Stimulated activated CD8-positive, alpha-beta memory T cell treated with anti-CD3 and anti-CD28 coated beads, Interleukin-12 subunit alpha, Interleukin-12 subunit beta, amount 100 ng/mL, for 4 hours (primary cell): ENCODE results near the gene ENTR1.
"Not testable (repeated sequence)": the region's sequence is repeated elsewhere in the genome, so short reads cannot be mapped to it uniquely, and the experiment has no call there.

ENCODE experiments used
- DNase-seq: peaks from one replicate; pipeline ENCODE4 v3.0.0-alpha.2; 2020; ENCODE audit warnings: low read depth

ENTR1 gene

DNA sequence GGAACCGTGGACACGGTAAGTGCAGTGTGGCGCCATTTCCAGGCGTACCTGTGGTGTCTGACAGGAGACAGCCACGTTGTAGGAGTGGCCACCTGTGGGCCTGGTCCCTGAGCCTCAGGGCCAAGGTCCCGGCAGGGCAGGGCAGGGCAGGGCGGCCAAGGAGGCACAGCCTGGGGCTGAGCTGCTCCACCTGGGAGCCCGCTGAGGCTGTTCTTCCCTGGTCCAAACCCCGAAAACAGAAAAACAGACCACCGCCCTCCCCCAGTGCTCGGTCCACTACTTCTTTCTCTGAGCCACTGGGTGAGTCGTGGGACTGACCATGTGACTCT is 8.6 kb upstream of the ENTR1 start:
- no peak for DNase-seq

DNA sequence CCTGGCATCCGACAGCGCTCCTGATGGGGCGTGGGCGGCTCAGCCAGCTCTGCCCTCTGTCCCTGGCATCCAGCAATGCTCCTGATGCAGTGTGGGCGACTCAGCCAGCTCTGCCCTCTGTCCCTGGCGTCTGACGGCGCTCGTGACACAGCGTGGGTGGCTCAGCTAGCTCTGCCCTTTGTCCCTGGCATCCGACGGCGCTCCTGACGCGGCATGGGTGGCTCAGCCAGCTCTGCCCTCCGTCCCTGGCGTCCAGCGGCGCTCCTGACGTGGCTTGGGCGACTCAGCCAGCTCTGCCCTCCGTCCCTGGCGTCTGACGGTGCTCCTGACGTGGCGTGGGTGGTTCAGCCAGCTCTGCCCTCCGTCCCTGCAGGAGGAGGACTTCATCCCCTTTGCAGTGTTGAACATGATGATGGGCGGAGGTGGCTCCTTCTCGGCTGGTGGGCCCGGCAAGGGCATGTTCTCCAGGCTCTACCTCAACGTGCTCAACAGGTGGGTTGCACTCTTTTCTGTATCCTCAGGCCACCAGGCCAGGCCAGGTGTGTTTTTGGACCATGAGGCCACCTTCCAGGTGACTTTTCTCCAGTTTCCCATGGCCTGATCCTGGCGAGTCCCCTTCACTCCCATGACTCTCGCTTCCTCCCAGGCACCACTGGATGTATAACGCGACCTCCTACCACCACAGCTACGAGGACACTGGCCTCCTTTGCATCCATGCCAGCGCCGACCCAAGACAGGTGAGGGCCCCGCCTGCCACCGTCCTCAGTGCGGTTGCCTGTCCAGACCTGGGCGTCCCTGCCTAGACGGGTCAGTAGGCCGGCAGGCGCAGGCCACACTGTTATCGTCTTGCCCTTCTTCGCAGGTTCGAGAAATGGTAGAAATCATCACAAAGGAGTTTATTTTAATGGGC is 8.0 kb upstream of the ENTR1 start:
- no peak for DNase-seq

DNA sequence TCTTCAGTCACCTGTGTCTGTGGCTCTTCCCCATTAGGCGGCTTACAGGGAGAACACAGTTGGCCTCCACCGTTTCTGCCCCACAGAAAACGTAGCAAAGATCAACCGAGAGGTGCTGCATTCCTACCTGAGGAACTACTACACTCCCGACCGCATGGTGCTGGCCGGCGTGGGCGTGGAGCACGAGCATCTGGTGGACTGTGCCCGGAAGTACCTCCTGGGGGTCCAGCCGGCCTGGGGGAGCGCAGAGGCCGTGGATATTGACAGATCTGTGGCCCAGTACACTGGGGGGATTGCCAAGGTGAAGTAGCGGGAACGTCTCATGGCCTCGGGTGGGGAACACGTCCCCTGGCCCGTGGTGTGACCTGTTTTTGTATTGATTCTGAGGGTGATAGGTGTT is 6.5 kb upstream of the ENTR1 start:
- no peak for DNase-seq

DNA sequence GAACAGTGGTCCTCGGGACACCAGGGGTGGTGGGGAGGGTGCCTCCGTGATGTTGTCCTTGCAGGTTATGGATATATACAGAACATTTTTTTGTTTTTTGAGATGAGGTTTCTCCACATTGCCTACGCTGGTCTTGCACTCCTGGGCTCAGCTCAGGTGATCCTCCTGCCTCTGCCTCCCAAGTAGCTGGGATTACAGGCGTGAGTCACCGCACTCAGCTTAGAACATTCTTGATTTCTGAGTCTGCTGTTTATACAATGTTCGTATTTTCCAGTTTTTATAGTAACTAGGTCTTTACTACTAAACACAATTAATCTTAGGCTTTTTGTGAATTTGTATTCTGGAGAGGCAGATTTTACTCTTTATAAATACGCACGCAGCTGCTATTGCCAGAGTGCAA is 6.0 kb upstream of the ENTR1 start:
- DNase-seq = no peak

DNA sequence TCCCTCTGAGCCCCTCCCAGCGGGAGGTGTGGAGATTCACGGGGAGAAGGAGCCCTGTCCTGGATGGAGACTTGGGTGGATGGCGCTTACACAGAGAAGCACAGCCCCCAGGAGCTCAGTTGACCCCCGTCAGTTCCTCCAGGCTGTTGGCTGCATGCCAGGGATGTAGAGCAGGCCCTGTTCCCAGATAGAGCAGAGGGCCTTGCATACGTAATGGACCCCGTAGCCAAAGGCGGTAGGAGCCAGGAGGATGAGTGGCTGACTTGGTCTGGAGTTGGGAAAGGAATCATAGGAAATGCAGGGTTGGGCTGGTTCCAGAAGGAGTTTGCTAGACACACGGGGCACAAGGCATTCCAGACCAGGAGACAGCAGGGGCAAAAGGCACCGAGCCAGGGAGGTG is 2.5 kb upstream of the ENTR1 start:
- DNase-seq = no peak

DNA sequence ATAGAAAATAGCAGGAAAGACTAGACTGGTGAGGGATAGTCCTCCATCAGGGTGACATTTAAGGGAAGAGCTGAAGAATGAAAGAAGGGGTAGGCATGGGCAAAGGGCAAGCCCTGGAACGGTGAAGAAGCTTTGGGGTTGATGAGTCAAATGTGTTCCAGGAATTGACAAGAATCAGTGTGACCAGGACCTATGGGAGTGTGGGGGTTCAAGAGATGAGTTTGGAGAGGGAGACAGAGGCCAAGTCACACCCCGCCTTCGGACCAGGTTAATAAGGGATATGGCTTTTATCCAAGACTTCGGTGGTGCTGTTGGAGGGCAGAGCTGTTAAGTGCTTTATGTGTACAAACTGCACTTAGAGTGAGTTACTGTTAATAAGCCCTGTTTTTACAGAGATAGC is 964 bp upstream of the ENTR1 start:
- no peak for DNase-seq

DNA sequence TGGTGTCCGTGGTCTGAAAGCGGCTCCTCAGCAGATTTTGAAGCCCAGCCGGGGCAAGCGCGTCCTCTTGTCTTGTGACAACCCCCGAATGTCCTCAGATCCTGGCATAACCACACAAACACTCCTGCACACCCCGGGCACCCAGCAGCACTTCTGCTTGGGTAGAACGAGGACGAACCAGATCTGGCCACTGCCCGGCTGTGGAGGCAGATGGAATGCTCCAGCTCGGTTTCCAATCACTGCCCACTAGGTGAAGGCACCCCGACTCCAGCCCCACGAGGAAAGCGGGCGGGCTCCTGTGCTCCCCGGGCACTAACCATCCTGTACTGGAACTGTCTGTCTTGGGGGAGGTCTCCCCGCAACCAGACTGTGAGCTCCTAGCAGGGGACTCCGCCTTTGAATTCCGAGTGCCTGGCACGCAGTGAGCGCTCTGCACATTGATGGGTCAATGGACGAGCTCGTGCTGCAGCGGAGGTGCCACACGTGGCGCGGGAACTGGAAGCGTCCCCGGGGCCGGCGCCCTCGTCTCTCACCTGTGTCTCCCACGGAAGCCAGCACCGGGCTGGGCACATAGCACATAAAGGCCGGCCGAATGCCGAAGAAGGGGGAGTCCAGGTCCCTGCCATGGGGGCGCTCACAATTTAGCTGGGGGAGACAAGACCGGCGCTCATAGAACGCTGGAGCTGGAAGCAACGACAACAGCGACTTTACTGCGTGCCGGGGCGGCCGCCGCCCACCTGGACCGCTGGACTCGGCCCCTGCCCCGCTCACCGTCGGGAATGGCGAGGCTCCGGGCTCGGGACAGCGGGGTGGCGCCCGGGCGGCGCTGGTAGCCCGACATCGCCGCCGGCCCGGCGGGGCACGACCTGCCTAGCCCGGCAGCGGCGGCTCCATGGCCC is 608 bp downstream of the ENTR1 start:
- peak; percentile 22 for DNase-seq

DNA sequence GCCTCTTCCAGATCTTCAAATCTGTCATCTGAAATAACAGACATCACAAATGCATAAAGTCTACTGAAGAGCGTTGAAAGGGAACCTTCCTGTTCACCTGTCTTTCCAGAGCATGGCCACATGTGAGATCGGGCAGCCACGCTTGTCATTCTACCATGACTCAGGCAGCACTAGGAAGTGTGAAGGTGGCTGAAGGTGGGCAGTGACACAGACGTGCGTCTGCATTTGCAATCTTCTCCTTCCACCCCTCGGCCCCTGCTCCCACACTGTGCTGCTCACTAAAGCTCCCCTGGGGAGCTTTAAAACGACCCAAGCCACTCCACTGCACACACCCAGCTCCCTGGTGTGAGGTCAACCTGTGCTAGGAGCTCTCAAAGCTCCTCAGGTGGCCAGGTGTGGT is 2.5 kb downstream of the ENTR1 start:
- no peak for DNase-seq

DNA sequence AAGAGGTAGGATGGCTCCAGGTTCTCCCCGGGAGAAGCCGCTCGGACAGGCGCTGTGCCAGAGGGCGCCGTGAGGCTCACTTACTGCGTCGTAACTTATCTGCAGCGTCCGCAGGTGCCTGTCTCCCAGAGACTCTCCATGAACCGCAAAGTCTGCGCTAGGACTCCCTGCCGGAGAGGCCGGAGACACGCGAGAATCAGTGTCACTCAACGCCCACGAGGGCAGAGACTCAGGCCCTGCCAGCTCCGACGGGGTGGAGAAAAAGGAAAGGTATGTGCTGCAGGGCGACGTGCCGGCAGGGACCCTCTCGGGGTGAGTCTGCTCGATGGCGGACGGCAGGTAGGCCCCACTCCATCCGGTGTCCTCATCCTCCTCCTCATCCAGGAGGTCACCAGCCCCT is 3.4 kb downstream of the ENTR1 start:
- DNase-seq = not testable (repeated sequence)

DNA sequence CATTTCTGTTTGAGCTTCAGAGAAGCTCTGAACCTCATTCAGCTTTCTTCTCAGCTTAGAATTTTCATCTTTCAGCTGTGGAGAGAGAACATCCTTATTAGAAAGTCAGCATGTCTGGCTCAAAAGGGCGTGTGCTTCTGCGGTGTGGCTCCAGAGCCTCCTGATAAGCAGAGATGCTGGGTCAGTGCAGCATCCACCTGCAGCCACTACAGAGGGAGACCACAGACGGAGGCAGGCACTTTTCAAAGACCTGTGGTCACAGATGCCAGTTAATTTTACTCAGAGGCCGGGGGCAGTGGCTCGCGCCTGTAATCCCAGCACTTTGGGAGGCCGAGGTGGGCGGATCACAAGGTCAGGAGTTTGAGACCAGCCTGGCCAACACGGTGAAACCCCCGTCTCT is 4.5 kb downstream of the ENTR1 start:
- DNase-seq = not testable (repeated sequence)

DNA sequence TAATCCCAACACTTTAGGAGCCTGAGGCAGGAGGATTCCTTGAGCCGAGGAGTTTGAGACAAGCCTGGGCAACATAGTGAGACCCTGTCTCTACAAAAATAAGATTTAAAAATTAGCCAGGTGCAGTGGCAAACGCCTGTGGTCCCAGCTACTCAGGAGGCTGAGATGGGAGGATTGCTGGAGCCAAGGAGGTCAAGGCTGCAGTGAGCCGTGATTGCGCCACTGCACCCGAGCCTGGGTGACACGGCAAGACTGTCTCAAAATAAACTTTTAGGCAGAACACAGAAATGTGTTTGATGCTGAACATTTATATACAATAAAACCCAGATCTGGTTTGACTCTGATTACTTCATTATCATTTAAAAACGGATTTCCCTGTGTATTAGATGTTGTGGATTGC is 4.9 kb downstream of the ENTR1 start:
- DNase-seq = no peak

DNA sequence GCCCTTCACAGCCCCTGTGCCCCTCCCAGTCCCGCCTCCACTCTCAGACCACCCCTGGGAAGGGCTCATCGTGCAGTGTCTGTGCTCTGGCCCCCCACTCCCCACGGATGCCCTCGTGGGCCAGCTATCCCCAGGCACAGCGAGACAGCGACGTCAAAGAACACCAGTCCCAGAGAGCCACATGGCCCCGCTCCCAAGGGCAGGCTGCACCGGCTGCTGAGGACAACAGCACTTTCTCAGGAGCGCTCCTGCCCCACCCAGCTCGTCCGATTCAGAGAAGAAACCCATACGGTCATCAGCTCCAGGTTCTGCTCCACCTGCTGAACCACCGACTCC is 5.6 kb downstream of the ENTR1 start:
- DNase-seq = no peak

DNA sequence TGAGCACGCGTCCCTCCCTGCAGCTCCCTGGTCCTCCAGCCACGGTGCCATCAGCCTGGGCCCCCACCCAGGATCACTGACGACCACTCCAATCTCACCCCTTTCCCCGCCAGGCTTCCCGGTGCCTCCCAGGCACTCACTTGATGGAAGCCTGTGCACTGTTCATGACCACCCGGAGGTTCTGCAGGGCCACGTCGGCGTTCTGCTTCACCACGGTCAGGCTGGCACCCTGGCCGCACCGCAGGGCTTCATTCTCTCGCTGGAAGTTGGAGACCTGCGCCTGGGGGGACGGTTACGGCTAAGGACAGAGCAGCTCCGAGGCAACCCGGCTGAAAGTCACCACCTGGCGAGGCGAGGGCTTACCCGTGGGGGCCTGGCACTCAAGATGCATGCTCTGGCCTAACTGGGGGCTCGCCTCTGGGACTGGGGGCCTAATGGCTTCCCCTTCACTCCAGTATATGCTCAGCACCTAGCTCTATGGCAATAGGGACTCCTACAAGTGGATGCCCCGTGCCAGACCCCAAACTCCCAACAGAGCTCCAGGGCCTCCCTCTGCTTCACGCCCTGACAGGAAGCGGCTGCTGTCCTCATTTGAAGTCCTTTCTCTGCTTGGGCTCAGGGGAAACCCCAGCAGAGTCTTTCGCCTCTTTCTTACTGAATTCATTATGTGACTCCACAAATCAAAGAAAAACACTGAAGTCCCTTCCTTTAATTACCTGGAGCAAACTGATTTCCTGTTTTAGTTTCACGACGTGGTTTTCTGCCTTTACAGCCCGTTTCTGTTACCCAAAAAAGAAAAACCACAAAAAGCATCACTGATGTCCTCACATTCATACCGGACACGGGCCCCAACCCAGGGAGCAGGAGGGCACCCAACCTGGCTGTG is 6.3 kb downstream of the ENTR1 start:
- DNase-seq = no peak

DNA sequence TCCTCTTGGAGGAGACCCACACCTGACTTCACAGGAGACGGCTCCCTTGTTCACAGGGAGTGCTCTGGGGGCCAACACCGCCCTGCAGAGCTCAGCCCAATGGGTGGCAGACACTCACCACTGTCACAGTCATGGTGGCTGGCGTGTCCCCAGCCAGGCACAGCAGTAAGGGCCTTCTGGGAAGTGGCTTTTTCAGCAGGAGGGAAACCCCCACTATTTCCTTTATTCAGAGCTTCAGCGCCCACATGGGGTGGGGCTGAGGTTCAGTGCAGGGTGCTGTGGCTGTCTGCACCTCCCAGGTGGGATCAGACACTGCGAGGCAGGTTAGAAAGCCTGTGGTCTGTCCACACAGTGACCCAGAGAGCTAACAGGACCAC is 6.9 kb downstream of the ENTR1 start:
- DNase-seq = peak; percentile 61

DNA sequence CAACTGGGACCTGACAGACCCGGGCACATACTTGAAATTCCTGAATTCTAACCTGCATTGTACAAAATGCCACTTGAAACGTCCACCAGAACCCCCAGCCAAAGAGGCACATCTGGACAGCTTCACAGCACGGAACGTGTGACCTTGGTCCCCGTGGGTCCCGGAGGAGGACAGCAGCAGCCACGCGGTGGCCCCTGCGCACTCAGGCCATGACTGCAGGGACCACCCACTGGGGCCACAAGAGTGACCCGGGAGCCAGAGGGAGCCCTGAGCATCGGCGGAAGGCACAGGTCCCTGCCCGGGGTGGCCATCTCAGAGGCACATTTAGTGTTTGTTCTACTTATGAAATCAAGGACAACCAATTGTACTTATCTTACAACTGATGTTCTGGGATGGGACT is 8.3 kb downstream of the ENTR1 start:
- DNase-seq = no peak

DNA sequence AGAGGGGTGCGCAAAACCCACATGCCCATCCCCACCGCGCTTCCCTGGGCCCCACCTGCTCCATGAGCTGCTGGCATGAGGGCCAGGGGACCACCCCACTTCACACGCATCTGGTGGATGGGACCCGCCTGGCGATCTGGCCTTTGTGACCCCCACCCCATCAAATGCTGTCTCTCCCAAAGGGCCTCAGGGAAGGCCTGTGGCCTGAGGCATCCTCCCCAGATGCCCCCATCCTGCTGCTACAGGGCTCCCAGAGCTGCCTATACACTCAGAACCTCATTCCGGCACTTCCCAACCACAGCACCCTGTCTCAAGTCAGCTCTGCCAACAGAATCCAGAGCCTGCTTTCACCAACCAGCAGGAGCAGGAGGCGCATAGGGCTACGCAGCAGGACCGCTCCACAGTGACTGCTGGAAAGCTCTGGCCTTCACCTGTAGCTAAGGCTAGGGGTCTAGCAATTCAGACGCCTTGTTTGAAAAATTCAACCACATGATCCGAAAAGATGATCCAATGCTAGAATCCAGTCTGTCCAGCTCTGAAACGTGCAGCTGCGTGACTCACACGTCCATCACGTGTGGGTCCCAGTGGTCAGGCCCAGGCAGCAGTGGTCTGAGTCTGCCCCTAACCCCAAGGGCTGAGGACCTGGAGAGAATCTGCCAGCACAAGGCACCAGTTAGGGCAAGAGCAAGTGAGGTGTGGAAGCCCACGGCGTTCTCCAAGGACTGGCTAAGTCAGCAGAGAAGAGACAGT is 9.1 kb downstream of the ENTR1 start:
- DNase-seq = no peak

DNA sequence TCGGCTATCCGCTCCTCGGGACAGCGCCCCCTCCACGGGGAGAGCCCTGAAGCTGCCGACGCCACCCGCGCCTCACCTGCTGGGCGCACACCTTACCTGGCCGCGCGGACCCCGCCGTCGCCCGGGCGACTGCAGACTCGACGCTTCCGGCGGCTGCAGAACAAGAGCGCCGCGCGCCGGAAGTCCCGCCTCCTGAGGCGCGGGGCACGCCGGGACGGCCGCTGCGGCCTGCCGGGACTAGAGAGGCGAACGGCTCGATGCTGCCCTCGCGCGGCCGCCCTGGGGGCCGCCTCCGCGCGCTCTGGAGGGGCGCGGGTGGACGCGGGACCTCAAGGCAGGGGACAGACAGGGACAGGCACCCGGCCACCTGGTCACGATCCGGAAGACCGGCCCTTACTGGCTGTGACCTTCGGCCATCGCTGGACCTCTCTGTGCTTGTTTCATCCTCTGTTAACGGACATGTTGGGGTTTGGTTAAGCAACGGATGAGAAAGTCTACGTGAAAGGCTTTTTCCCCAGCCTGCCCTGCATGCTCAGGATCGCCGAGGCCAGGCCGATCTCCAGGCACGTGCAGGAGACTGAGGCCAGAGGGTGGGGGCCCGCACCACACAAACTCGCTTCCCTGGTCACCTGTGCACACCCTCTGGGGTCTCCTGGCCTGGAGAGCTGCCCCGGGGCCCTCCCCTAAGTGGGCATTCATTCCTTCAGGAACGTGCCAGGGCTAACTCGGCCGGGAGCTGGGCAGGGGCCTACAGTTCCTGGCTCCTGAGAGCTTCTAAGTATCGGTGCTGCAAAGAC is 10.2 kb downstream of the ENTR1 start, which contains the start of gene SNAPC4:
TSS of gene SNAPC4 (minus strand) at position 133 of the 797 bp plus-strand sequence. CDS start 1,742 bp downstream, outside the sequence.
- peak; percentile 80 for DNase-seq

DNA sequence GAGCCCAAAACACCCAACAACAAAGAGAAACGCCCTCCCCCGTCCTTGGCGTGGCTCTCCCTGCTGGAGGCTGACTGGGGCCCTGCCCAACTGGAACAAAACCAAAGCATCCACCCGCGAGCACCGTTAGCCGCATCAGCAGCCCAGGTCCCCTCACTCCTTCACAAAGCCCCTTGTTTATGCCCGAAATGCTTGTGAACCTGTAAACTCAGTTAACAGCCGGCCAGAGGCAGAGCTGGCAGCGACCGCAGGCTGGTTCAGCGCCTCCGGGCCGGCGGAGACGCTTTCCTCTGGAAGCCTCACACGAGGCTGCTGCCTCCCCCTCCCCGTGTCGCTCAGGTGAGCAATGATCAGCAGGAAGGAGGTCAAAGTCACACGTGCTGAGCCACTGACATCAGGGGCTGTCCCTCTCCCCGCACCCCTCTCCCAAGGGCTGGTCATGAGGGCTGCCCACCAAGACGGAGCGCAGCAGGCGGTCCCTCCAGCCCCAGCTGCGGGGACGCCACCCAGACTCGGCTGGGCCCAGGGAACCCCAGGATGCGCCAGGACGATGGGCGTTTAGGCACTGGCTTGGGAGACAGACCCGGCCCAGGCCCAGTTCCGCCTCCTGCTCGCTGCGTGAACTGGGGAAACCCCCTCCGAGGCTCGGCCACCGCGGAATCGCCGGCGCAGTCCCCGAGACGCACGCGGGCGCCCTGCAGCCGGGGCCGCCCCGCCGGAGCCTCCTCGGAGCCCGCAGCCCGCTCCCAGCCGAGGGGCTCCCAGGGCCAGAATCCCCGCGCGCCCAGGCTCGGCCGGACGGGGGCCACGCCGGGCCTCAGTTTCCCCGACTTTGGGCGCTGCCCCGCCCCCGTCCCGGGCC is 11.0 kb downstream of the ENTR1 start:
- DNase-seq = peak; percentile 27

DNA sequence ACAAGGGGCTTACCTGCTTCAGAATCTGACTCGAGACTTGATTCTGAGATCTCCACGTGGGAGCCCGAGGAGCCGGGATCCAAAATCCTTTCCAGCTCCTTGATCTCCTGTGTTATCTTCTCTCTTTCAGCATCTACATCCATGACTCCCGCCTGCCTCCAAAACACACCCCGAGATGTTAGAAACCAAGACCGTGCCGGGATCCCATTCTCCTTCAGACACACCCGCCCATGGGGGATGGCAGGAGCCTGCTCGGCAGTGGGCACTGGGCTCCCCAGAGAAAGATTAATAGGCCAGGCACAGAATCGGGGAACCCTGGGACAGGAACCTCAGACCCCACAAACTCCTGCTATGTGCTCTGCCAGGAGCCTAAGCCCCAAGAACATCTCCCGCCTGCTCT is 12.1 kb downstream of the ENTR1 start:
- no peak for DNase-seq

DNA sequence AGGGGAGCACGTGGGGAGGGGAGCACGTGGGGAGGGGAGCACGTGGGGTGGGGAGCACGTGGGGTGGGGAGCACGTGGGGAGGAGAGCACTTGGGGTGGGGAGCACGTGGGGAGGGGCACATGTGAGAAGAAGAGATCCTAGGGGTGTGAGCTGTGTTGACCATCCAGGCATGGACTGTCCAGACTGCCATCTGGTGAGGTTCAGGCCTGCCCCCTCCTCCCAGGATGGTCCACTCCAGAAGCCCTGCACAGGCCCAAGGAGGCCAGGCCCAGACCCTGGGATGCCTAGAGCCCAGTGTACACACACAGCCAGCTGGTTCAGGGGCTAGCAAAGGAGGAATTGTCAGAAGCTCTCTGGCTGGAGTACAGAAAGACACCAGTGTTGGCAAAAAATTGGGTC is 12.8 kb downstream of the ENTR1 start:
- DNase-seq = no peak
